Skeletal muscle satellite cell (primary cell): ENCODE data around the gene KMT2B.
A peak's percentile ranks its signal among the peaks of the same experiment; 100 is the strongest.

Source experiments
- H3K27me3 ChIP-seq: 2 replicates; pipeline ENCODE4 v1.7.0; 2013; ENCODE audit warnings: low read length; ENCODE audit not compliant: control insufficient read depth, insufficient read depth
- H3K36me3 ChIP-seq: 2 replicates; pipeline ENCODE4 v1.7.0; 2013; ENCODE audit warnings: mild to moderate bottlenecking, control low read depth, low read length; ENCODE audit not compliant: insufficient read depth
- H3K4me1 ChIP-seq: 2 replicates; pipeline ENCODE4 v1.7.0; 2013; ENCODE audit warnings: low read length; ENCODE audit not compliant: control insufficient read depth, insufficient read depth
- H3K4me2 ChIP-seq: 2 replicates; pipeline ENCODE4 v1.7.0; 2013; ENCODE audit warnings: mild to moderate bottlenecking, low read length
- H3K4me3 ChIP-seq: 2 replicates; pipeline ENCODE4 v1.7.0; 2013; ENCODE audit warnings: low read length
- H3K9ac ChIP-seq: 2 replicates; pipeline ENCODE4 v1.7.0; 2013; ENCODE audit warnings: mild to moderate bottlenecking, low read depth, low read length, moderate library complexity
- H3K9me3 ChIP-seq: replicated peaks from 2 replicates; pipeline ENCODE4 v1.7.0; 2013; ENCODE audit warnings: mild to moderate bottlenecking, control low read depth, low read length

Gene KMT2B

DNA sequence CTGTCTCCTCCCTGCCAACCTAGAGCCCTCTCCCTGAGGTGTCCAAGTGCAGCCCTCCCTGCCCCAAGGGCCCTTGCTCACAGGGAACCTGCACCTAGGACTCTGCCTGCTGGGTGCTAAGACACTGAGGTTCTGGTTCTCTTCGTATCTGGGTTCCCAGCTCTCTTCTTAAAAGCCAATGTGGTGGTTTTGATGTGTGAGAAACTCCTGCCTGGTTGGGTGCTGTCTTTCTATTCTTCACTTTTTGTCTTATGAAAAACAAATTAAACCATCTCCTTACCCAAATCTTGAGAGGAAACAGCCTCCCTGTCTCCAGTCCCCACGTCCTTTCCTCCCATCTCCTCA, 4.3 kb upstream of the KMT2B start:
- H3K4me3 ChIP-seq, result no peak overlapping the region
- H3K36me3 ChIP-seq, result no peaks in the 10 kb centered on the region
- H3K4me2 ChIP-seq, result no peak overlapping the region
- H3K4me1 ChIP-seq, result peaks cover 13% of the 10 kb centered on the region
- H3K9ac ChIP-seq, result no peak overlapping the region
- H3K9me3 ChIP-seq, result no peaks in the 10 kb centered on the region
- peaks cover under 1% of the 10 kb centered on the region for H3K27me3 ChIP-seq

DNA sequence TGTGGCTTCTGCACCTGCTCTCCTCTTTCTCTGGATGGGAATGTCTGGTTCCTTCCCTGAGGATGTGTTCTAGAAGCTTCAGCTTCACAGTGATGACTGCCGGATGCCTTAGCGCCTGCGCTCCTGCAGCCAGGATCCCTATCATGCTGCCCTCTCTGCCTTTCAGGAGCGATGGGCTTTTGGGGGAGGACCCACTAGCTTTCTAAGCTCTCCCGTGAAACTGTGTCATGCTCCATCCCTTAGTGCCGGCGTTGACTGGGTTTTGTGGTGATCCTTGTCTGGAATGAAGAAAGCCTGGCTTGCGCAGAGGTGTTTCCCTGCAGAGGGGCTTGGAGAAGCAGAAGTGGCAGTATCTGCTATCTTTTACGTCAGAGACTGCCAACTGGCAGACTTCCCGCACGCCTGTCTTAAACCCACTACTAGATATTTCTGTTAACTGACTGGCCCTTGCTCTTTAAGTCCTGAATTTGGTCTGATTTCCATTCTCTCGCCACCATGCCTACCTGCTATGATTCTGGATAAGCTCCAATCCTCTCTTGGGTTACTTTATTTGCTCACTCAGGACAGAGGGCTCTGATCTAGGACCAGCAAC, 3.8 kb upstream of the KMT2B start:
- Histone ChIP-seq H3K9me3 (no peaks in the 10 kb centered on the region), H3K9ac (no peak overlapping the region), H3K4me3 (no peak overlapping the region), H3K36me3 (no peaks in the 10 kb centered on the region), H3K4me2 (no peak overlapping the region), H3K4me1 (peaks cover 17% of the 10 kb centered on the region), H3K27me3 (no peaks in the 10 kb centered on the region)

DNA sequence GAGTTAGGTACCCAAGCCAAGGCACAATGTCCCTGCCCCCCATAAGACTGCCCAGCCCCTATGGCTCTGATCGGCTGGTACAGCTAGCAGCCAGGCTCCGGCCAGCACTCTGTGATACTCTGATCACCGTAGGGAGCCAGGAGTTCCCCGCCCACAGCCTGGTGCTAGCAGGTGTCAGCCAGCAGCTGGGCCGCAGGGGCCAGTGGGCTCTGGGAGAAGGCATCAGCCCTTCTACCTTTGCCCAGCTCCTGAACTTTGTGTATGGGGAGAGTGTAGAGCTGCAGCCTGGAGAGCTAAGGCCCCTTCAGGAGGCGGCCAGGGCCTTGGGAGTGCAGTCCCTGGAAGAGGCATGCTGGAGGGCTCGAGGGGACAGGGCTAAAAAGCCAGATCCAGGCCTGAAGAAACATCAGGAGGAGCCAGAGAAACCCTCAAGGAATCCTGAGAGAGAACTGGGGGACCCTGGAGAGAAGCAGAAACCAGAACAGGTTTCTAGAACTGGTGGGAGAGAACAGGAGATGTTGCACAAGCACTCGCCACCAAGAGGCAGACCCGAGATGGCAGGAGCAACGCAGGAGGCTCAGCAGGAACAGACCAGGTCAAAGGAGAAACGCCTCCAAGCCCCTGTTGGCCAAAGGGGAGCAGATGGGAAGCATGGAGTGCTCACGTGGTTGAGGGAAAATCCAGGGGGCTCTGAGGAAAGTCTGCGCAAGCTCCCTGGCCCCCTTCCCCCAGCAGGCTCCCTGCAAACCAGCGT, 3.0 kb upstream of the KMT2B start:
- Histone ChIP-seq H3K4me1 (peaks cover 23% of the 10 kb centered on the region), H3K9me3 (no peaks in the 10 kb centered on the region), H3K4me3 (no peak overlapping the region), H3K9ac (no peak overlapping the region), H3K27me3 (no peaks in the 10 kb centered on the region), H3K4me2 (no peak overlapping the region), H3K36me3 (peaks cover 1% of the 10 kb centered on the region)

DNA sequence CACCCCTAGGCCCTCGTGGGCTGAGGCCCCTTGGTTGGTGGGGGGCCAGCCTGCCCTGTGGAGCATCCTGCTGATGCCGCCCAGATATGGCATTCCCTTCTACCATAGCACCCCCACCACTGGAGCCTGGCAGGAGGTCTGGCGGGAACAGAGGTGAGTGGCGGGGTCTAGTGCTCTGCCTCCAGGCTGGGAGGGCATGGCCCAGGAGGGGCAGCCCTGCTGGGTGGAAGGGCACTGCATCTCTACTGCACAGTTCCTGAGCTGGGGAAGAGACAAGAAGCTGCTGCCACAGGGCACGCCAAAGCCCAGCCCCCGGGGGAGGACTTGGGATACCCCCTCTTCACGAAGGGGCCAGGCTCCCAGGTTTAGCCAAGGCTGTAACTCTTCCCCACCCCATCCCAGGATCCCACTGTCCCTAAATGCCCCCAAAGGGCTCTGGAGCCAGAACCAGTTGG, 2.4 kb upstream of the KMT2B start:
- no peaks in the 10 kb centered on the region for H3K27me3 ChIP-seq
- peak overlapping the region; percentile 86 for H3K9ac ChIP-seq
- no peak overlapping the region for H3K4me3 ChIP-seq

DNA sequence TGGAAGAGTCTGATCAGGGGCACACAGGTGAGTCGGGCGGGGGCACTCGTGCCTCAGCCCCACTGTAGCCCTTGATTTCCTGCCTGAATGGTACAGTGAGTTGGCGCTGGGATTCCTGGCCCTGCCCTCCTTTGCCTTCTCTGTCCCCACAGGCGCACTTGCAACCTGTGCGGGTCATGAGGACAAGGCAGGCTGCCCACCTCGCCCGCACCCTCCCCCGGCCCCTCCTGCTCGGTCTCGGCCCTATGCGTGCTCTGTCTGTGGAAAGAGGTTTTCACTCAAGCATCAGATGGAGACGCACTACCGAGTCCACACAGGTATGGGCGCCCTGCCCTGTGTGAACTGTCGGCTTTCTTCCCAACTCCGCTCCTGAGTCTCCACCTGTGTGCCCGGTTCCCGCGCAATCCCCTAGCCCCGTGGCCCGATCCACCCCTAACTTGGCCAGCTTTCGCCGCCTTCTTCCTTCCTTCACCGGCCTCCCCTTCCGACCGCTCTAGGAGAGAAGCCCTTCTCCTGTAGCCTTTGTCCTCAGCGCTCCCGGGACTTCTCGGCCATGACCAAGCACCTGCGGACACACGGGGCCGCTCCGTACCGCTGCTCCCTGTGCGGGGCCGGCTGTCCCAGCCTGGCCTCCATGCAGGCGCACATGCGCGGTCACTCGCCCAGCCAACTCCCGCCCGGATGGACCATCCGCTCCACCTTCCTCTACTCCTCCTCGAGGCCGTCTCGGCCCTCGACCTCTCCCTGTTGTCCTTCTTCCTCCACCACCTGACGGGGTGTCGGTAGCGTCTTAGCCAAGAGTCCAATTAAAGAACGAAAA, 1.6 kb upstream of the KMT2B start:
- Histone ChIP-seq H3K36me3 (peaks cover 10% of the 10 kb centered on the region), H3K4me3 (peak overlapping the region; percentile 99), H3K4me1 (peaks cover 23% of the 10 kb centered on the region), H3K4me2 (peak overlapping the region; percentile 99), H3K27me3 (no peaks in the 10 kb centered on the region), H3K9me3 (no peaks in the 10 kb centered on the region), H3K9ac (peak overlapping the region; percentile 86)

More for the DNA sequence above, 2.4 kb upstream of the KMT2B start:
- Histone ChIP-seq H3K36me3 (peaks cover 6% of the 10 kb centered on the region), H3K4me1 (peaks cover 23% of the 10 kb centered on the region), H3K9me3 (no peaks in the 10 kb centered on the region), H3K4me2 (peak overlapping the region; percentile 99)

DNA sequence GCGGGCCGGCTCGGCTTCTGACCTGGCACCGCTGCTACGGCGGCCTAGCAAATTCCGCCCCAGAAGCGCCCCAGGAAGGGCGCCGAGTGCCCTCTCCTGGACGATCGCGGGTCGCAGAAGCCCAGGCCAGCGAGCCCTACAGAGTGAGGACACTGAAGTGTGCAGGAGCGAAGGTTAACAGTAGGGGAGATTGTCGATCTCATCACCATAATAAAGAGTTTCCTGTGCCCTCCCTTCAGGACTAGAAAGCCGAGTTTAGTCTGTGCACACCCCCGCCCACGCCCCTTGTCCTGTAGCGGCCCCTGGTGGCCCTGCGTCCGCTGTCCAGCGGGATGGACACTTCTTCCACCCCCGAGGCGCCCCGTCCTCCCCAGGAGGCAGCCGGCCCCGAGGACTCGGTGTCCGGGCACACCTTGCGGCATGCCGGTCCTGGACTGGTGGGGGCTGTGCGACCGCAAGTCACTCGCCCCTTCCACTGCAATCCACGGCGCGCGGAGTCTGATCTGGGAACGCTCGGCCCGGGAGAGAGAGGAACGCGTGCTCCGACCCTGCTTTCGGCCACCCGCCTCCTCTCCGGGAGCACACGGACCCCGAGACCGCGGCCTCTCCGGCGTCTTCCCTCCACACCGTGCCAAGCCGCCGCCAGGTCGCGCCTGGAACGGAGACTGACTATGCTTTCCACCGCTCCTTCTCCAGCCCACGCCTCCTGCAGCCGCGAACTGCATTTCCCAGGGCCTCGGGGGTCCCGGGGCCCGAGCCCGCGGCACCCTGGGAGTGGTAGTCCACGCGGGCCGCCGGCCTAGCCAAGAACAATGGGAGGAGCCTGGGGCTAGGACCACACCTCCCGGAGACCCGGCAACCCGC, 770 bp upstream of the KMT2B start:
- H3K9me3 ChIP-seq, result no peaks in the 10 kb centered on the region
- peak overlapping the region; percentile 99 for H3K4me3 ChIP-seq
- peak overlapping the region; percentile 86 for H3K9ac ChIP-seq
- peaks cover 23% of the 10 kb centered on the region for H3K4me1 ChIP-seq
- H3K4me2 ChIP-seq, result peak overlapping the region; percentile 99
- H3K36me3 ChIP-seq, result peaks cover 16% of the 10 kb centered on the region
- no peaks in the 10 kb centered on the region for H3K27me3 ChIP-seq

DNA sequence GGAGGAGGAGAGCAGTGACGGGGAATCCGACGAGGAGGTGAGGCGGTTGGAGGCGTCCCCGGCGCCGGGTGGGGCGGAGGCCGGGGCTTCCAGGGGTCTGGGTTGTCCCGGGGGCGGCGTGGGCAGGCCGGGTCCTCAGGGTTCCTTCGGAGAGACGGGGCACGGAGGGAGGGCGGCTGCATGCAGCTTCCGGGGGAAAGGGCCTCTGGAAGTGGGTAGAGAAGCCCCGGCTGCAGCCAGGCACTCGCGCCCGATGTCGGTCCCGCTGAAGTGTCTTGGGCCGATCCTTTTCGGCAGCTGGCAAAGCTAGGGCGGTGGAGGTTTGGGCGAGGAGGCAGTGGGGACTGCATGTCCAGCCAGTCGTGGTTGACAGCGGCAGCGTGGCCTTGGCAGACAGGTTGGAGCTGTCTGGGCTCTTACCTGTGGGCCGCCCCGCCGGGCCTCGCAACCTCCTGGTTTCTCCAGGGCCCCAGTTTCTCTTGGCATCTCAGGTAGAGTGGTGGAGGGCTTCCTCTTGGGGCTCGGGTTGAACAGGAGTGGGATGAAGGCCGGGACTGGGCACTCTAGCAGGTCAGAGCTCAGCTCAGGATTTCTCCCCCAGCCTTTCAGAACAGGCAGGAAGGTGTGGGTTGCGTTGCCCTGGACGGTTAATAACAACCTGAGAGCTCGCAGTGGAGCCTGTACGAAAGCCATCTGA, 690 bp downstream of the KMT2B start:
- Histone ChIP-seq H3K9me3 (no peaks in the 10 kb centered on the region), H3K9ac (peak overlapping the region; percentile 91), H3K36me3 (peaks cover 30% of the 10 kb centered on the region), H3K4me1 (peaks cover 23% of the 10 kb centered on the region), H3K27me3 (no peaks in the 10 kb centered on the region), H3K4me2 (peak overlapping the region; percentile 87), H3K4me3 (peak overlapping the region; percentile 99)

DNA sequence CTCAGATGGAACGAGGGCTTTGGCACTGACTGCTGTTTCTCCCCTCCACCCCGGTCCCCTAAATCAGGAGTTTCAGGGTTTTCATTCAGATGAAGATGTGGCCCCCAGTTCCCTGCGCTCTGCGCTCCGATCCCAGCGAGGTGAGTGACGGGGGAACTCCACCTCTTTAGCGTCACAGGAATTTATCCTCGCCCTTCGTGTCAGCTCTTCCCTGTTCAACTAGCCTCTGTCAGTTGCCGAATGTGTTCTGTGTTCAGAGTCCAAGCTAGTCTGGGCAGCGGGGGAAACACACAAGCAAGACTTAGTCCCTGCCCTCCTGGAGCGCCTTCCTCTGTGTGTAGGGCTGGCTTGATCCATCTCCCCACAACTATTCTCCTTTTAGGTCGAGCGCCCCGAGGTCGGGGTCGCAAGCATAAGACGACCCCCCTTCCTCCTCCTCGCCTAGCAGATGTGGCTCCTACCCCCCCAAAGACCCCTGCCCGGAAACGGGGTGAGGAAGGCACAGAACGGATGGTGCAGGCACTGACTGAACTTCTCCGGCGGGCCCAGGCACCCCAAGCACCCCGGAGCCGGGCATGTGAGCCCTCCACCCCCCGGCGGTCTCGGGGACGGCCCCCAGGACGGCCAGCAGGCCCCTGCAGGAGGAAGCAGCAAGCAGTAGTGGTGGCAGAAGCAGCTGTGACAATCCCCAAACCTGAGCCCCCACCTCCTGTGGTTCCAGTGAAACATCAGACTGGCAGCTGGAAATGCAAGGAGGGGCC, 1.8 kb downstream of the KMT2B start:
- Histone ChIP-seq H3K27me3 (no peaks in the 10 kb centered on the region), H3K4me2 (peak overlapping the region; percentile 87), H3K9ac (peak overlapping the region; percentile 91), H3K36me3 (peaks cover 39% of the 10 kb centered on the region), H3K4me1 (peaks cover 23% of the 10 kb centered on the region), H3K4me3 (peak overlapping the region; percentile 99), H3K9me3 (no peaks in the 10 kb centered on the region)

DNA sequence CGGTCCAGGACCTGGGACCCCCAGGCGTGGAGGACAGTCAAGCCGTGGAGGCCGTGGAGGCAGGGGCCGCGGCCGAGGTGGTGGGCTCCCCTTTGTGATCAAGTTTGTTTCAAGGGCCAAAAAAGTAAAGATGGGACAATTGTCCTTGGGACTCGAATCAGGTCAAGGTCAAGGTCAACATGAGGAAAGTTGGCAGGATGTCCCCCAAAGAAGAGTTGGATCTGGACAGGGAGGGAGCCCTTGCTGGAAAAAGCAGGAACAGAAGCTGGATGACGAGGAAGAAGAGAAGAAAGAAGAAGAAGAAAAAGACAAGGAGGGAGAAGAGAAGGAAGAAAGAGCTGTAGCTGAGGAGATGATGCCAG, 2.3 kb downstream of the KMT2B start:
- no peak overlapping the region for H3K9ac ChIP-seq
- H3K27me3 ChIP-seq, result no peaks in the 10 kb centered on the region
- H3K4me3 ChIP-seq, result no peak overlapping the region
- no peak overlapping the region for H3K4me2 ChIP-seq
- H3K9me3 ChIP-seq, result no peaks in the 10 kb centered on the region
- H3K4me1 ChIP-seq, result peaks cover 23% of the 10 kb centered on the region
- peaks cover 44% of the 10 kb centered on the region for H3K36me3 ChIP-seq

DNA sequence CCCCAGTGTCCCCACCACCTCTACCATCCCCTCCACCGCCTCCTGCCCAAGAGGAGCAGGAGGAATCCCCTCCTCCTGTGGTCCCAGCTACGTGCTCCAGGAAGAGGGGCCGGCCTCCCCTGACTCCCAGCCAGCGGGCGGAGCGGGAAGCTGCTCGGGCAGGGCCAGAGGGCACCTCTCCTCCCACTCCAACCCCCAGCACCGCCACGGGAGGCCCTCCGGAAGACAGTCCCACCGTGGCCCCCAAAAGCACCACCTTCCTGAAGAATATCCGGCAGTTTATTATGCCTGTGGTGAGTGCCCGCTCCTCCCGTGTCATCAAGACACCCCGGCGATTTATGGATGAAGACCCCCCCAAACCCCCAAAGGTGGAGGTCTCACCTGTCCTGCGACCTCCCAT, 2.8 kb downstream of the KMT2B start:
- Histone ChIP-seq H3K4me3 (no peak overlapping the region), H3K4me1 (peaks cover 20% of the 10 kb centered on the region), H3K9ac (no peak overlapping the region), H3K9me3 (no peaks in the 10 kb centered on the region), H3K27me3 (no peaks in the 10 kb centered on the region), H3K4me2 (no peak overlapping the region), H3K36me3 (peaks cover 49% of the 10 kb centered on the region)
